Muscle of arm (tissue), 12 donors: ENCODE data around the gene SPOUT1. TPM values are rescaled to one million over a fixed set of nuclear protein-coding genes. Genes with fewer than 3 reads are reported as not detected.
"Not testable (repeated sequence)": the region's sequence is repeated elsewhere in the genome, so short reads cannot be mapped to it uniquely, and the experiment has no call there.

Source experiments
- DNase-seq: peaks from one replicate; pipeline ENCODE4 v3.0.0-alpha.2; 2013
- polyA plus RNA-seq, 12 donors: library from polyadenylated mRNA; unstranded; fragments of 120-200 nt; gene quantifications; one replicate each; pipeline ENCODE4 v1.2.1, GENCODE V29; 2013; ENCODE audit not compliant: insufficient read length in 12 of 12

The SPOUT1 gene
- polyA plus RNA-seq, 12 donors = 18.4 to 29.3 (median 26.7) TPM; not detected in 1

GRCh38 chr9:128781187-128782070, 48.2 kb downstream of the SPOUT1 start:
- DNase-seq = no peak

- DNase-seq = not testable (repeated sequence)
Measured at GRCh38 chr9:128780093-128780492, 49.5 kb downstream of the SPOUT1 start.

DNA sequence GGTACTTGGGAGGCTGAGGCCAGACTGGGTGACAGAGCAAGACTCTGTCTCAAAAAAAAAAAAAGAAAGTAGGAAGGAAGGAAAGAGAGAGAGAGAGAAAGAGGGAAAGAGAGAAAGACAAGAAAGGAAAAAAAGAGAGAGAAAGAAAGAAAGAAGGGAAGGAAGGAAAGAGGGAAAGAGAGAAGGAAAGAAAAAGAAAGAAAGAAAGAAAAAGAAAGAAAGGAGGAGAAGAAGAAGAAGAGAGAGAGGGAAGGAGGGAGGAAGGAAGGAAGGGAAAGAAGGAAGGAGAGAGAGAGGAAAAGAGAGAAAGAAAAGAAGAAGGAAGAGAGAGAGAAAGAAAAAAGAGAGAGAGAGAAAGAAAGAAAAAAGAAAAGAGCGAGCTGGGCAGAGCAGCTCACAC, 54.8 kb downstream of the SPOUT1 start:
- DNase-seq = no peak

- no peak for DNase-seq
Measured at GRCh38 chr9:128773049-128773448, 56.5 kb downstream of the SPOUT1 start.

- peak; percentile 90 for DNase-seq
Measured at GRCh38 chr9:128771745-128772519, 57.7 kb downstream of the SPOUT1 start, which contains the start of gene ZER1. ZER1 (minus strand) TSS chr9:128771927; CDS start chr9:128755565, 16,362 bp downstream.

GRCh38 chr9:128771094-128771721, 58.4 kb downstream of the SPOUT1 start:
- DNase-seq = no peak

GRCh38 chr9:128770286-128771030, 59.1 kb downstream of the SPOUT1 start:
- no peak for DNase-seq

Other genes starting within 250 kb of the SPOUT1 start
- 10 to 100 TPM in 11 of 12 donors, not detected in 1; 32.4 to 47.0 (median 39.0) TPM for gene DYNC2I2, start 172.9 kb downstream of the SPOUT1 start, polyA plus RNA-seq
- gene SET, start 140.6 kb downstream of the SPOUT1 start, polyA plus RNA-seq = 1,000 to 10,000 TPM in 1 of 12 donors, 100 to 1,000 TPM in 11; 269 to 6,798 (median 356) TPM
- gene PKN3, start 127.3 kb downstream of the SPOUT1 start, polyA plus RNA-seq = 10 to 100 TPM in 1 of 12 donors, 1 to 10 TPM in 10, not detected in 1; 6.3 to 16.6 (median 8.1) TPM
- gene ZDHHC12, start 105.7 kb downstream of the SPOUT1 start, polyA plus RNA-seq = 10 to 100 TPM in 1 of 12 donors, 1 to 10 TPM in 10, not detected in 1; 4.4 to 10.8 (median 5.6) TPM
- 10 to 100 TPM in 11 of 12 donors, not detected in 1; 27.6 to 45.8 (median 30.8) TPM for gene ZER1, start 57.9 kb downstream of the SPOUT1 start, polyA plus RNA-seq
- gene TBC1D13, start 42.5 kb downstream of the SPOUT1 start, polyA plus RNA-seq = 10 to 100 TPM in 11 of 12 donors, not detected in 1; 24.0 to 43.9 (median 36.9) TPM
- gene ENDOG, start 11.3 kb downstream of the SPOUT1 start, polyA plus RNA-seq = 10 to 100 TPM in 8 of 12 donors, 1 to 10 TPM in 2, not detected in 2; 7.0 to 23.3 (median 13.3) TPM
- 1 to 10 TPM in 10 of 12 donors, not detected in 2; 4.0 to 7.5 (median 5.3) TPM for gene KYAT1, start 52.2 kb upstream of the SPOUT1 start, polyA plus RNA-seq
- 10 to 100 TPM in 11 of 12 donors, not detected in 1; 15.2 to 24.4 (median 21.5) TPM for gene LRRC8A, start 52.3 kb upstream of the SPOUT1 start, polyA plus RNA-seq
- 10 to 100 TPM in 11 of 12 donors, not detected in 1; 30.7 to 50.2 (median 39.8) TPM for gene PHYHD1, start 91.2 kb upstream of the SPOUT1 start, polyA plus RNA-seq
- 10 to 100 TPM in 2 of 12 donors, 1 to 10 TPM in 9, not detected in 1; 6.8 to 10.6 (median 8.4) TPM for gene DOLK, start 117.8 kb upstream of the SPOUT1 start, polyA plus RNA-seq
- 10 to 100 TPM in 11 of 12 donors, not detected in 1; 23.3 to 44.2 (median 34.2) TPM for gene NUP188, start 117.9 kb upstream of the SPOUT1 start, polyA plus RNA-seq
- 10 to 100 TPM in 11 of 12 donors, not detected in 1; 44.2 to 80.0 (median 61.7) TPM for gene SH3GLB2, start 198.5 kb upstream of the SPOUT1 start, polyA plus RNA-seq
- gene MIGA2, start 206.8 kb upstream of the SPOUT1 start, polyA plus RNA-seq = 10 to 100 TPM in 10 of 12 donors, 1 to 10 TPM in 1, not detected in 1; 9.6 to 21.6 (median 13.6) TPM